ENCODE data around the gene RIC8B.
"Not testable (repeated sequence)": the region's sequence is repeated elsewhere in the genome, so short reads cannot be mapped to it uniquely, and the experiment has no call there.

Gene RIC8B

DNA sequence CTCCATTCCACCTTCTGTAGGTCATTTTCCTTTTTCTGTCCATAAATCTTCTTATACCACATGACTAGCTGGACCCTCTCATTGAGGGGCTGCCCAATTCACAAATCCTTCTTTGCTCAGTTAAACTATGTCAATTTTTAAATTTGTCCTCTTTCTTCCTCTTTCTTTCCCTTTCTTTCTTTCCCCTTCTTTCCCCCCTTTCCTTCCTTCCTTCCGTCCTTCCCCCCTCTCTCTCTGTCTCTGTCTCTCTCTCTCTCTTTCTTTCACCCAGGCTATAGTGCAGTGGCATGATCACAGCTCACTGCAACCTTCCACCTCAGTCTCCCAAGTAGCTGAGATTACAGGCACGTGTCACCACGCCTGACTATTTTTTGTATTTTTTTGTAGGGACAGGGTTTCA, 134.1 kb downstream of the RIC8B start:
- Histone ChIP-seq H3K27me3 (ENCODE audit: low read depth, low read length) (no peaks in the 10 kb centered on the region), H3K36me3 (ENCODE audit: control insufficient read depth in 1 of 2, insufficient read depth in 2 of 2, low read length in 2 of 2) (no peaks in the 10 kb centered on the region), H3K4me1 (ENCODE audit: control insufficient read depth in 1 of 2, insufficient read depth in 2 of 2, low read length in 2 of 2) (peaks cover 0 to 4% of the 10 kb centered on the region in 2 donors), H3K27ac (ENCODE audit: low read length) (no peak overlapping the region), H3K9me3 (ENCODE audit: control insufficient read depth in 1 of 2, low read length in 2 of 2) (no peaks in the 10 kb centered on the region), H3K4me3 (ENCODE audit: low read depth in 1 of 2, low read length in 2 of 2) (no peak overlapping the region)

DNA sequence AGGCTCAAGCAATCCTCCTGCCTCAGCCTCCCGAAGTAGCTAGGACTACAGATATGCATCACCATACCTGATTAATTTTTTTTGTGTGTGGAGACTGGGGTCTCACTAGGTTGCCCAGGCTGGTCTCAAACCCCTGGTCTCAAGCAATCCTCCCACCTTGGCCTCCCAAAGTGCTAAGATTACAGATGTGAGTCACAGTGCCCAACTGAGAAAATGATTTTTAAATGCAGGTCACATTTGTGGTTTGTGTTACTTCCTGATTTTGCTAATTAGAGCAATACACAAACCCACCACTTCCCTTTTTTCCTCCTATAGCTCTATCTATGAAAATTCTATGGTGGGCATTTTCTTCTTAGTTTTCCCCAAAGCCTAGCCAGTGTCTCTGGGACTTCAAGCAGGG, 135.7 kb downstream of the RIC8B start:
- H3K36me3 ChIP-seq (ENCODE audit: control insufficient read depth in 1 of 2, insufficient read depth in 2 of 2, low read length in 2 of 2), result no peaks in the 10 kb centered on the region
- no peaks in the 10 kb centered on the region for H3K27me3 ChIP-seq (ENCODE audit: low read depth, low read length)
- H3K4me1 ChIP-seq (ENCODE audit: control insufficient read depth in 1 of 2, insufficient read depth in 2 of 2, low read length in 2 of 2), result no peaks in the 10 kb centered on the region
- H3K27ac ChIP-seq (ENCODE audit: low read length), result no peak overlapping the region
- H3K9me3 ChIP-seq (ENCODE audit: control insufficient read depth in 1 of 2, low read length in 2 of 2), result no peaks in the 10 kb centered on the region
- no peak overlapping the region for H3K4me3 ChIP-seq (ENCODE audit: low read depth in 1 of 2, low read length in 2 of 2)

GRCh38 chr12:106911581-106911980, 137.1 kb downstream of the RIC8B start:
- Histone ChIP-seq H3K4me3 (ENCODE audit: low read depth in 1 of 2, low read length in 2 of 2) (no peak overlapping the region), H3K27me3 (ENCODE audit: low read depth, low read length) (no peaks in the 10 kb centered on the region), H3K9me3 (ENCODE audit: control insufficient read depth in 1 of 2, low read length in 2 of 2) (no peaks in the 10 kb centered on the region), H3K27ac (ENCODE audit: low read length) (no peak overlapping the region), H3K4me1 (ENCODE audit: control insufficient read depth in 1 of 2, insufficient read depth in 2 of 2, low read length in 2 of 2) (no peaks in the 10 kb centered on the region), H3K36me3 (ENCODE audit: control insufficient read depth in 1 of 2, insufficient read depth in 2 of 2, low read length in 2 of 2) (no peaks in the 10 kb centered on the region)

DNA sequence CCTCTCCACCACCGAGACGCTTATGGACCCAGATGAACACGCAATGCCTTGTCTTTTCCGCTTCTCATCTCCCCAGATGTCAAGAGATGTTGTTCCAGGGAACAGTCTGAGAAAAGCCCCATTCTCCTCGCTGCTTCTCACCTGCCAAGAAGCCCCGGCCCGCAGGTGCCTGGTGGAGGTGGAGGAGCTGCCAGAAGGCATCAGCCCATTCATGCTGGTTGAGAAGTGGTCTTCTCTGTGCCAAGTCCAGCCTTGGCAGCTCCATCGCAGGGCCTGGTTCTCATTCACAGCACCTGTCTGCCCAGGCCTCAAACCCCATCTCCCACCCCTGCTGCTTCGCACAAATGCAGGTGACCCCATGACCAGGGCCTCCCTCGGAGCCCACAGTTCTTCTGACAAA, 139.0 kb downstream of the RIC8B start:
- H3K36me3 ChIP-seq (ENCODE audit: control insufficient read depth in 1 of 2, insufficient read depth in 2 of 2, low read length in 2 of 2), result no peaks in the 10 kb centered on the region
- no peaks in the 10 kb centered on the region for H3K27me3 ChIP-seq (ENCODE audit: low read depth, low read length)
- no peaks in the 10 kb centered on the region for H3K4me1 ChIP-seq (ENCODE audit: control insufficient read depth in 1 of 2, insufficient read depth in 2 of 2, low read length in 2 of 2)
- H3K4me3 ChIP-seq (ENCODE audit: low read depth in 1 of 2, low read length in 2 of 2), result no peak overlapping the region
- H3K27ac ChIP-seq (ENCODE audit: low read length), result no peak overlapping the region
- no peaks in the 10 kb centered on the region for H3K9me3 ChIP-seq (ENCODE audit: control insufficient read depth in 1 of 2, low read length in 2 of 2)

GRCh38 chr12:106914796-106915634, 140.5 kb downstream of the RIC8B start:
- no peak overlapping the region for H3K27ac ChIP-seq (ENCODE audit: low read length)
- no peaks in the 10 kb centered on the region for H3K9me3 ChIP-seq (ENCODE audit: control insufficient read depth in 1 of 2, low read length in 2 of 2)
- H3K4me3 ChIP-seq (ENCODE audit: low read depth in 1 of 2, low read length in 2 of 2), result no peak overlapping the region
- peaks cover 3% of the 10 kb centered on the region for H3K27me3 ChIP-seq (ENCODE audit: low read depth, low read length)
- H3K4me1 ChIP-seq (ENCODE audit: control insufficient read depth in 1 of 2, insufficient read depth in 2 of 2, low read length in 2 of 2), result no peaks in the 10 kb centered on the region
- no peaks in the 10 kb centered on the region for H3K36me3 ChIP-seq (ENCODE audit: control insufficient read depth in 1 of 2, insufficient read depth in 2 of 2, low read length in 2 of 2)

- no peaks in the 10 kb centered on the region for H3K36me3 ChIP-seq (ENCODE audit: control insufficient read depth in 1 of 2, insufficient read depth in 2 of 2, low read length in 2 of 2)
- H3K4me3 ChIP-seq (ENCODE audit: low read depth in 1 of 2, low read length in 2 of 2), result no peak overlapping the region
- peaks cover 3% of the 10 kb centered on the region for H3K27me3 ChIP-seq (ENCODE audit: low read depth, low read length)
- no peaks in the 10 kb centered on the region for H3K9me3 ChIP-seq (ENCODE audit: control insufficient read depth in 1 of 2, low read length in 2 of 2)
- no peaks in the 10 kb centered on the region for H3K4me1 ChIP-seq (ENCODE audit: control insufficient read depth in 1 of 2, insufficient read depth in 2 of 2, low read length in 2 of 2)
- no peak overlapping the region for H3K27ac ChIP-seq (ENCODE audit: low read length)
Measured at GRCh38 chr12:106915635-106916026, 141.1 kb downstream of the RIC8B start.

DNA sequence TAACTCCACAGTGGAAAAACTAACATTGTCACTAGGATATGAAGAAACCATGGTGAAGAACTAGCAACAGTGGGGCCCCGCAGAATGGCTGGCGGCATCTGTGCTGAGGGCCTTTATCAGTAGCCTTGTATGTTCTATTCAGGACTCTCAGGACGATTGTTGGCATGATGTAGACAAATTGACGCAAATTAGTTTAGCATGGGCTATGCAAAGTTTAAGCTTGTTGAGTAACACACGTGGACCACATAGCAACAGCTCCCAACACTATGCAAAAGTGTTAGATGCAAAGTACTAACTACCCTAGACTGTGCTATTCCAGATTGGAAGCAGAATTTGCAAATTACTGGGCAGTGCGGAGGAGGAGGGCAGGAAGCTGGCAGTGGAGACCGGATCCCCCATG, 143.0 kb downstream of the RIC8B start:
- Histone ChIP-seq H3K27me3 (ENCODE audit: low read depth, low read length) (peaks cover 3% of the 10 kb centered on the region), H3K4me3 (ENCODE audit: low read depth in 1 of 2, low read length in 2 of 2) (no peak overlapping the region), H3K36me3 (ENCODE audit: control insufficient read depth in 1 of 2, insufficient read depth in 2 of 2, low read length in 2 of 2) (no peaks in the 10 kb centered on the region), H3K27ac (ENCODE audit: low read length) (no peak overlapping the region), H3K9me3 (ENCODE audit: control insufficient read depth in 1 of 2, low read length in 2 of 2) (no peaks in the 10 kb centered on the region), H3K4me1 (ENCODE audit: control insufficient read depth in 1 of 2, insufficient read depth in 2 of 2, low read length in 2 of 2) (no peaks in the 10 kb centered on the region)

DNA sequence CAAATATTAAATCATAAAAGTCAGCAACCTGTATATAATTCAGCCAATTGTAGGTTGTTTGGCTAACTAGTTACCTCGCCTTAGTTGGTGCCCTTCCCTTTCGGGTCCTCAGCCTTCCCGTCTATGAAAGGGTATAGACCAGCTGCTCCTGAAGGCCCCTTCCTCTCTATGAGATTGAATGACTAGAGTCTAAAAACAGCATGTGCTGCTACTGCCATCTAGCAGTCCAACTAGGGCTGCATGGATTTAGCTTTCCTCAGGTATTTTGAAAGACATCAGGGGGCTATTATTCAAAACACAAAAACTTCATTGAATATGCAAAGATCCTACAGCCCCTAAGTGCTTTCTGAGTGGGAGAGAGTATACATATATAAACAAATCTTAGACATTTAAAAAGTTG, 144.3 kb downstream of the RIC8B start:
- no peak overlapping the region for H3K27ac ChIP-seq (ENCODE audit: low read length)
- H3K4me3 ChIP-seq (ENCODE audit: low read depth in 1 of 2, low read length in 2 of 2), result no peak overlapping the region
- H3K36me3 ChIP-seq (ENCODE audit: control insufficient read depth in 1 of 2, insufficient read depth in 2 of 2, low read length in 2 of 2), result no peaks in the 10 kb centered on the region
- peaks cover 3% of the 10 kb centered on the region for H3K27me3 ChIP-seq (ENCODE audit: low read depth, low read length)
- H3K9me3 ChIP-seq (ENCODE audit: control insufficient read depth in 1 of 2, low read length in 2 of 2), result no peaks in the 10 kb centered on the region
- H3K4me1 ChIP-seq (ENCODE audit: control insufficient read depth in 1 of 2, insufficient read depth in 2 of 2, low read length in 2 of 2), result no peaks in the 10 kb centered on the region

GRCh38 chr12:106919910-106920544, 145.5 kb downstream of the RIC8B start:
- no peaks in the 10 kb centered on the region for H3K36me3 ChIP-seq (ENCODE audit: control insufficient read depth in 1 of 2, insufficient read depth in 2 of 2, low read length in 2 of 2)
- no peak overlapping the region for H3K4me3 ChIP-seq (ENCODE audit: low read depth in 1 of 2, low read length in 2 of 2)
- no peak overlapping the region for H3K27ac ChIP-seq (ENCODE audit: low read length)
- peaks cover 3% of the 10 kb centered on the region for H3K27me3 ChIP-seq (ENCODE audit: low read depth, low read length)
- no peaks in the 10 kb centered on the region for H3K9me3 ChIP-seq (ENCODE audit: control insufficient read depth in 1 of 2, low read length in 2 of 2)
- no peaks in the 10 kb centered on the region for H3K4me1 ChIP-seq (ENCODE audit: control insufficient read depth in 1 of 2, insufficient read depth in 2 of 2, low read length in 2 of 2)

DNA sequence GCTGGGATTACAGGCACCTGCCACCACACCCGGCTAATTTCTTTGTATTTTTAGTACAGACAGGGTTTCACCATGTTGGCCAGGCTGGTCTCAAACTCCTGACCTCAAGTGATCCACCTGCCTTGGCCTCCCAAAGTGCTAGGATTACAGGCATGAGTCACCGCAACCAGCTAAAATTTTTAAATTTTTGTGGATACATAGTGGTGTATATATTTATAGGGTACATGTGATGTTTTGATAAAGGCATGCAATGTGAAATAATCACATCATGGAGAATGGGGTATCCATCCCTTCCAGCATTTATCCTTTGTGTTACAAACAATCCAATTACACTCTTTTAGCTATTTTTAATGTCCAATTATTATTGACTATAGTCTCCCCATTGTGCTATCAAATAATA, 147.5 kb downstream of the RIC8B start:
- not testable (repeated sequence) for H3K4me1 ChIP-seq (ENCODE audit: control insufficient read depth in 1 of 2, insufficient read depth in 2 of 2, low read length in 2 of 2)

DNA sequence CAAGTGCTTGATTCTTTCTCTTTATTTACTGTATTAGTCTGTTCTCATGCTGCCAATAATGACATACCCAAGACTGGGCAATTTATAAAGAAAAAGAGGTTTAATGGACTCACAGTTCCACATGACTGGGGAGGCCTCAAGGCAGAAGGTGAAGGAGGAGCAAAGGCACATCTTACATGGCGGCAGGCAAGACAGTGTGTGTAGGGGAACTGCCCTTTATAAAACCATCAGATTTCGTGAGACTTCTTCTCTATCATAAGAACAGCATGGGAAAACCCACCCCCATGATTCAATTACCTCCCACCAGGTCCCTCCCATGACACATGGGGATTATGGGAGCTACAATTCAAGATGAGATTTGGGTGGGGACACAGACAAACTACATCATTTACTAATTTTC, 149.1 kb downstream of the RIC8B start:
- not testable (repeated sequence) for H3K4me1 ChIP-seq (ENCODE audit: control insufficient read depth in 1 of 2, insufficient read depth in 2 of 2, low read length in 2 of 2); H3K27ac ChIP-seq (ENCODE audit: low read length); H3K36me3 ChIP-seq (ENCODE audit: control insufficient read depth in 1 of 2, insufficient read depth in 2 of 2, low read length in 2 of 2); H3K4me3 ChIP-seq (ENCODE audit: low read depth in 1 of 2, low read length in 2 of 2); H3K27me3 ChIP-seq (ENCODE audit: low read depth, low read length); H3K9me3 ChIP-seq (ENCODE audit: control insufficient read depth in 1 of 2, low read length in 2 of 2)

More for the DNA sequence above, 147.5 kb downstream of the RIC8B start:
- not testable (repeated sequence) for H3K36me3 ChIP-seq (ENCODE audit: control insufficient read depth in 1 of 2, insufficient read depth in 2 of 2, low read length in 2 of 2); H3K27me3 ChIP-seq (ENCODE audit: low read depth, low read length); H3K27ac ChIP-seq (ENCODE audit: low read length); H3K9me3 ChIP-seq (ENCODE audit: control insufficient read depth in 1 of 2, low read length in 2 of 2); H3K4me3 ChIP-seq (ENCODE audit: low read depth in 1 of 2, low read length in 2 of 2)
